ENCODE data around the gene GNGT2.

DNA sequence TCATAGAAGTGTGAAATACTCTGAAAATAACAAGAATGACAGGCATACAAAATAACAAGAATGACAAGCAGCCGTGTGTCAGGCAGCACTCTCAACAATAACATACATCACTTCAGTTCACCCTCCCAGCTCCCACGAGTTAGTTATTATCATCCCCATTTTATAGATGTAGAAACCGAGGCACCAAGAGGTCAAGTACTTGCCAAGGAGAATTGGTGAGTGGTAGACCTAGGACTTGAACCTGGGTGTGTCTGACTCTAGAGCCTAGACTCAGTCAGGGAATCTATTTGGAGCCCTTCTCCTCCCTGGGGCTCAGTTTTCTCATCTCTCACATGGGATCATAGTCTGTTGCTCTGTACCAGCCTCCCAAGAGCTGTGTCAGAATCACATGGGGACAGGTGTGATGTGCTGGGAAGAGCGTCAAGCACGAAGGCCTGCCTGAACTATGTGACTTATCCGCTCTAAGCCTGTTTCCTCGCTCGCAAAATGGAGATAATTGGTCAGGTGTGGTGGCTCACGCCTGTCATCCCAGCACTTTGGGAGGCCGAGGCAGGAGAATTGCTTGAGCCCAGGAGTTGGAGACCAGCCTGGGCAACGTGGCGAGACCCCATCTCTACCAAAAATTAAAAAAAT lies 39.6 kb upstream of the GNGT2 start:
- TF ChIP-seq, protein P1, sequence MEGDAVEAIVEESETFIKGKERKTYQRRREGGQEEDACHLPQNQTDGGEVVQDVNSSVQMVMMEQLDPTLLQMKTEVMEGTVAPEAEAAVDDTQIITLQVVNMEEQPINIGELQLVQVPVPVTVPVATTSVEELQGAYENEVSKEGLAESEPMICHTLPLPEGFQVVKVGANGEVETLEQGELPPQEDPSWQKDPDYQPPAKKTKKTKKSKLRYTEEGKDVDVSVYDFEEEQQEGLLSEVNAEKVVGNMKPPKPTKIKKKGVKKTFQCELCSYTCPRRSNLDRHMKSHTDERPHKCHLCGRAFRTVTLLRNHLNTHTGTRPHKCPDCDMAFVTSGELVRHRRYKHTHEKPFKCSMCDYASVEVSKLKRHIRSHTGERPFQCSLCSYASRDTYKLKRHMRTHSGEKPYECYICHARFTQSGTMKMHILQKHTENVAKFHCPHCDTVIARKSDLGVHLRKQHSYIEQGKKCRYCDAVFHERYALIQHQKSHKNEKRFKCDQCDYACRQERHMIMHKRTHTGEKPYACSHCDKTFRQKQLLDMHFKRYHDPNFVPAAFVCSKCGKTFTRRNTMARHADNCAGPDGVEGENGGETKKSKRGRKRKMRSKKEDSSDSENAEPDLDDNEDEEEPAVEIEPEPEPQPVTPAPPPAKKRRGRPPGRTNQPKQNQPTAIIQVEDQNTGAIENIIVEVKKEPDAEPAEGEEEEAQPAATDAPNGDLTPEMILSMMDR (conservative IDR thresholded peaks at IDR 0.05; ENCODE audit: low read length) = no peak
- TF ChIP-seq EZH2phosphoT487 (IDR thresholded peaks at IDR 0.05; ENCODE audit: borderline replicate concordance, low read depth, low read length) = no peak
